ENCODE data around the gene ATG4D.
"Not testable (repeated sequence)": the region's sequence is repeated elsewhere in the genome, so short reads cannot be mapped to it uniquely, and the experiment has no call there.

ATG4D gene

DNA sequence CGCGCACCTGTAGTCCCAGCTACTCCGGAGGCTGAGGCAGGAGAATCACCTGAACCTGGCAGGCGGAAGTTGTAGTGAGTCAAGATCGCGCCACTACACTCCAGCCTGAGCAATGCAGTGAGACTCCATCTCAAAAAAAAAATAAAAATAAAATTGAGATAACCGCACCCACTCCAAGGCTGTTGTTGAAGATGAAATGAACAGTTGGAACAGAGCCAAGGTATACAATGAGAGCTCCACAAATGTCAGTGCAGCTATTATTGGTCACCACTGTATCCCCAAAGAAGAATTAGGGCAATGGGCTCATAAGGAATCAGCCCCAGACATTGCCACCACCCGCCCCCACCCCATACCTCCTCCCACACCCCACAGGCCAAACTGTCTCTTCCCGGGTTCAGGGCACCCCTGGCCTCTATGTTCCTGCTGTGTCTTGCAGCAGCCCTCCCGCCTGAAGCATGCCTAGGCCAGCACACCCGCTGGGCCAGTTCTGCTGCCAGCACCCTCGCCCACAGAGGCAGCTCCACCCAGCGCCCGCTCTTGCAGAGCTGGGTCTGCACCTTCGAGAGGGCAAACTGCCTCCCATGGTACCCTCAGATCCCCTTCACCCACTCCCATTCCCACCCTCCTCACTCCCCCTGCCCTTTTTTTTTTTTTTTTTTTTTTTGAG lies 22.9 kb upstream of the ATG4D start:
- DNase-seq = no peak

GRCh38 chr19:10521461-10522171 lies 22.1 kb upstream of the ATG4D start:
- no peak for DNase-seq

GRCh38 chr19:10523135-10523636 lies 20.5 kb upstream of the ATG4D start:
- no peak for DNase-seq

DNA sequence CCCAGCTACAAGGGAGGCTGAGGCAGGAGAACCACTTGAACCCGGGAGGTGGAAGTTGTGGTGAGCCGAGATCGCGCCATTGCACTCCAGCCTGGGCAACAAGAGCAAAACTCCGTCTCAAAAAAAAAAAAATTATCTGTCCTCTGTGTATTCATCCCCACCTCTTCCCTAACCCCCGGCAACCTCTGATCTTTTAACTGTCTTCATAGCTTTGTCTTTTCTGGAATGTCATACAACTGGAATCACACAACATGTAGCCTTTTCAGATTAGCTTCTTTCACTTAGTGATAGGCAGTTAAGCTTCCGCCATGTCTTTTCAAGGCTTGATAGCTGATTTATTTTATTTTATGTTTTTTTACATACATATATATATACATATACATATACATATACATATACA lies 18.1 kb upstream of the ATG4D start:
- DNase-seq = no peak

DNA sequence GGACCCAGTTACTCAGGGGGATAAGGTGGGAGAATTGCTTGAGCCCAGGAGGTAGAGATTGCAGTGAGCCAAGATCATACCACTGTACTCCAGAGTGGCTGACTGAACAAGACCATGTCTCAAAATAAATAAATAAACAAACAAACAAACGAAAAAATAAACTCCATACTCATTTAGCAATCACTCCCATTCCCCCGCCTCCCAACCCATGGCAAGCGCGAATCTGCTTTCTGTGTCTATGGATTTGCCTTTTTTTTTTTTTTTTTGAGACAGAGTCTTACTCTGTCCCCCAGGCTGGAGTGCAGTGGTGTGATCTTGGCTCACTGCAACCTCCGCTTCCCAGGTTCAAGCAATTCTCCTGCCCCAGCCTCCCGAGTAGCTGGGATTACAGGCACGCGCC lies 16.8 kb upstream of the ATG4D start:
- not testable (repeated sequence) for DNase-seq

DNA sequence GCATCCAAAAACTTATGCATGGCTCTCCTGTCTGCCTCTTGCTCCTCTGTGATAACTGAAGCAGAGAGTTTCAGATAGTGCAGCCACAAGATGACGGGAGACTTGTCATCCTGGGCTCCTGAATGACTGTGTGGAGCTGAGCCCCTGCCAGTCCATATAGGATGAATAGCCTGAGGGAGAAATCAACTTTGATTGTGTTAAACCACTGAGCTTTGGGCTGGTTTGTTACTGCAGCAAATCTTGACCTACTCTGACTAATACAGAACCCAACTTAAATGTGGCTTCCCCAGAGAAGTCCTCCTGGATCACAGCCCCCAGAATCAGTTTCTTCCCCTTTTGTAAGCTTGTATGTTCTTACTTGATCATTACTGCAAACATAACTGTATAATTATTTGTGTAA lies 11.2 kb upstream of the ATG4D start:
- DNase-seq = no peak

DNA sequence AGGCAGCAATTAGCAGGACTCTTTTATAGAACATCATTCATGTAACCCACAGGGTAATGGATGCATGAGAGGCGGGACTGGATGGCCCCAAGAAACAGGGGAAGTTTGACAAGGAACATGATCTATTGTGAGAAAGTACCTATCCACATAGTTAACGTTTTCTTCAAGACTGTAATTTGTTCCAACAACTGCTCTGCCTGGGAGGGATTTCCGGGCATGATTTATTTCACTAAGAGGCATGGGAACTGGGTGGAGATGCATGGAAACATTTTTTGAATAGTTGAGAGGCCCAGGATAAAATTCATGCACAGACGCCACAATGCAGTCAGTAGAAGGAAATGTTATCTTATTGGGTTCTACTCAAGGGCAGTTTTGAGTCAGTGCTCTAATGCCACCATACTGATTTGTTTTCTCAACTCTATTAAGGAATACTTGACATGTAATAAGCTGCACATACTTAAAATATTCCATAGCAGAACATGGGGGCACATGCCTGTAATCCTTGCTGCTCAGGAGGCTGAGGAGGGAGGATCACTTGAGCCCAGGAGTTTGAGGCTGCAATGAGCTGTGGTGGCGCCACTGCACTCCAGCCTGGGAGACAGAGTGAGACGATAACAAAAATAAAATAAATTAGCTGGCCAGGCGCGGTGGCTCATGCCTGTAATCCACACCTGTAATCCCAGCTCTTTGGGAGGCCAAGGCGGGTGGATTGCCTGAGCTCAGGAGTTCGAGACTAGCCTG lies 9.9 kb upstream of the ATG4D start:
- no peak for DNase-seq

- no peak for DNase-seq
These were observed 8.1 kb upstream of the ATG4D start for GRCh38 chr19:10535613-10536012.

GRCh38 chr19:10537668-10538067 lies 6.0 kb upstream of the ATG4D start:
- no peak for DNase-seq

DNA sequence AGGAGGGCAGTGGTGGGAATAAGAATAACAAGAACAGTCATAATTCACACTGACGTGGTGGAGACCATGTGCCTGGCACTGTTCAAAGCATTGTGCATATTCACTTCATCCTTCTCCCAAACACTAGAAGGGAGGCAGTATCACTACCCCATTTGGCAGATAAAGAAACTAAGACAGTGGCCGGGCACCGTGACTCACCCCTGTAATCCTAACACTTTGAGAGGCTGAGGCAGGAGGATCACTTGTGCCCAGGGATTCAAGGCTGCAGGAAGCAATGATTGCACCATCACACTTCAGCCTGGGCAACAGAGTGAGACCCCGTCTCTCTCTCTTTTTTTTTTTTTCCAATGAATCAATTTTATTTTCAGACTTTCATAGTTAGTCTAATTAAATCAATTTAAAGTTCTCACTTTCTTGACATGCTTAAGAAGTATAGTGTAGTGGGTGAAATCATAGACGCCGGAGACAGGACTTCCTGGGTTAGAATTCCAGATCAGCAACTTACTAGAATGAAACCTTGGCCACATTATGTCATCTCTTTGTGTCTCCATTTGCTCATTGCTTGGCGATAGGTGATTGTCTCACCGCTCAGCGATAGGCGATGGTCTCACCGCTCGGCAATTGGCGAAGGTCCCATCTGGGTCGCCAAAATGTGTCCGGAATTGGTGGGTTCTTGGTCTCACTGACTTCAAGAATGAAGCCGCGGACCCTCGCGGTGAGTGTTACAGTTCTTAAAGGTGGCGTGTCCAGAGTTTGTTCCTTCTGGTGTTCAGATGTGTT lies 5.3 kb upstream of the ATG4D start:
- DNase-seq = no peak

- not testable (repeated sequence) for DNase-seq
These were observed 4.7 kb upstream of the ATG4D start for GRCh38 chr19:10539016-10539415.

DNA sequence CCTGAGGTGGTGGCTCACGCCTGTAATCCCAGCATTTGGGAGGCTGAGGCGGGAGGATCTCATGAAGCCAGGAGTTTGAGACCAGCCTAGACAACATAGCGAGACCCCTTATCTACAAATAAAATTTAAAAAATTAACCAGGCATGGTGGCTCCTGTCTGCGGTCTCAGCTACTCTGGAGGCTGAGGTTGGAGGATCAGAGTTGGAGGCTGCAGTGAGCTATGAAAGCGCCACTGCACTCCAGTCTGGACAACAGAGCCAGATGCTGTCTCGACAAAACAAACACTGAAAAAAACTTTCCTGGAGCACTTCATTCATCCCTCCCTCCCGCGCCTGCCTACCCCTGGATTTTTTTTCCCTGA lies 665 bp upstream of the ATG4D start:
- DNase-seq = no peak

GRCh38 chr19:10544242-10544752 lies 593 bp downstream of the ATG4D start:
- DNase-seq = no peak

- DNase-seq = no peak
These were observed 1.1 kb downstream of the ATG4D start for GRCh38 chr19:10544753-10545251.

GRCh38 chr19:10546817-10547216 lies 3.1 kb downstream of the ATG4D start:
- no peak for DNase-seq

DNA sequence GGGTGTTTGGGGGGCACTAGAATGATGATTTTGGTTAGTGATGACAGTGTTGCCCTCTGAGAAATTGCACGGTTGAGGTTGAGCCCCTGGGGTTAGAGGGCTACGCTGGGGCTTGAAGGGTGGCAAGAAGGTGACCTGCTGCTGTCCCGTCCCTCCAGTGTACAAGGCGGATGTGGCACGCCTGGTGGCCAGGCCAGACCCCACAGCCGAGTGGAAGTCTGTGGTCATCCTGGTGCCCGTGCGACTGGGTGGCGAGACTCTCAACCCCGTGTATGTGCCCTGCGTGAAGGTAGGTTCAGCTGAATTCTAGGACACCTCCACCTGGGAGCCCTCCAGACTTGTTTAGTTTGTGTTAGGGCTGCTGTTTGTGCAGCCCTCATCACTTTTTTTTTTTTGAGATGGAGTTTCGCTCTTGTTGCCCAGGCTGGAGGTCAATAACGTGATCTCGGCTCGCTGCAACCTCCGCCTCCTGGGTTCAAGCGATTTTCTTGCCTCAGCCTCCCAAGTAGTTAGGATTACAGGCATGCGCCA lies 5.1 kb downstream of the ATG4D start:
- no peak for DNase-seq

GRCh38 chr19:10549733-10550132 lies 6.0 kb downstream of the ATG4D start:
- no peak for DNase-seq

- DNase-seq = no peak
These were observed 6.6 kb downstream of the ATG4D start for GRCh38 chr19:10550336-10550735.

DNA sequence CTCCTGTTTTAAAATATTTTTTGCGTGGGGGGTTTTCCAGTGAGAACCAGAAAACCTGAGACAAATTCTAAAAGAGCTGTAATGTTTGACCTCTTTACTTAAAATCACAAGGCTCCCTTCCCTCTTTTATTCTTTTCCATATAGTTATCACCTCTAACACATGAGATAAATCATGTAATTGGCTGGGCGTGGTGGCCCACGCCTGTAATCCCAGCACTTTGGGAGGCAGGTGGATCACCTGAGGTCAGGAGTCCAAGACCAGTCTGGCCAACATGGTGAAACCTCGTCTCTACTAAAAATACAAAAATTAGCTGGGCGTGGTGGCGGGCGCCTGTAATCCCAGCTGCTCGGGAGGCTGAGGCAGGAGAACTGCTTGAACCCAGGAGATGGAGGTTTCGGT lies 7.3 kb downstream of the ATG4D start:
- not testable (repeated sequence) for DNase-seq

- no peak for DNase-seq
These were observed 8.1 kb downstream of the ATG4D start for GRCh38 chr19:10551698-10552301.

DNA sequence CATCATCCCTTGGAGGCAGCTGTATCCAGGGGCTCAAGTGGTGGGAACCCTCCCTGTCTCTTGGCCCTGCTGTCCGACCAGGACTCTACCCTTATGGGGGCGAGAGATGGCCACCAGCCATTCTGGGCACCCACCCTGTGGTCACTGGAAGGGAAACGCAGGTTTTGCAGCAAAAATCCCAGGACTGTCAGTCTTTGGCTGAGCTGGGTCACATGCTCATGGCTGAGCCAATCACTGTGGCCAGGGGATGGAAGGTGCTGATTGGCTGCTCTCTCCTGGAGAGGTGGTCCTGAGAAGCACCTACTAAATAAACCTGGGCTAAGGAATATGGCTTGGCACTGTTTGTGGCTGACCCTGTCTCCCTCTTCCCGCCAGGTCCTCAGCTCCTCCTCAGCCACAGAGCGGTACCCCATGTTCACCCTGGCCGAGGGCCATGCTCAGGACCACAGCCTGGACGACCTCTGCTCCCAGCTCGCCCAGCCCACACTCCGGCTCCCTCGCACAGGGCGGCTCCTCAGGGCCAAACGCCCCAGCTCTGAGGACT lies 8.9 kb downstream of the ATG4D start:
- no peak for DNase-seq
